ENCODE results near the gene PLAGL2. TPM values are rescaled to one million over a fixed set of nuclear protein-coding genes. Genes with fewer than 3 reads are reported as not detected.

The PLAGL2 gene
- polyA plus RNA-seq, 1 experiment = 3.1 TPM

GRCh38 chr20:32205110-32205842 lies 2.3 kb downstream of the PLAGL2 start:
- TF ChIP-seq, protein P1, sequence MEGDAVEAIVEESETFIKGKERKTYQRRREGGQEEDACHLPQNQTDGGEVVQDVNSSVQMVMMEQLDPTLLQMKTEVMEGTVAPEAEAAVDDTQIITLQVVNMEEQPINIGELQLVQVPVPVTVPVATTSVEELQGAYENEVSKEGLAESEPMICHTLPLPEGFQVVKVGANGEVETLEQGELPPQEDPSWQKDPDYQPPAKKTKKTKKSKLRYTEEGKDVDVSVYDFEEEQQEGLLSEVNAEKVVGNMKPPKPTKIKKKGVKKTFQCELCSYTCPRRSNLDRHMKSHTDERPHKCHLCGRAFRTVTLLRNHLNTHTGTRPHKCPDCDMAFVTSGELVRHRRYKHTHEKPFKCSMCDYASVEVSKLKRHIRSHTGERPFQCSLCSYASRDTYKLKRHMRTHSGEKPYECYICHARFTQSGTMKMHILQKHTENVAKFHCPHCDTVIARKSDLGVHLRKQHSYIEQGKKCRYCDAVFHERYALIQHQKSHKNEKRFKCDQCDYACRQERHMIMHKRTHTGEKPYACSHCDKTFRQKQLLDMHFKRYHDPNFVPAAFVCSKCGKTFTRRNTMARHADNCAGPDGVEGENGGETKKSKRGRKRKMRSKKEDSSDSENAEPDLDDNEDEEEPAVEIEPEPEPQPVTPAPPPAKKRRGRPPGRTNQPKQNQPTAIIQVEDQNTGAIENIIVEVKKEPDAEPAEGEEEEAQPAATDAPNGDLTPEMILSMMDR (IDR thresholded peaks at IDR 0.05; ENCODE audit: insufficient read depth, low read depth, low read length) = no peak
- peaks cover 3% of the 10 kb centered on the region for H3K36me3 ChIP-seq (ENCODE audit: control insufficient read depth, insufficient read depth, low read length)
- ChIA-PET POLR2A (no interaction called here), CTCF (interaction anchor here (0.6 to 1.4 kb wide), 2 partner anchors 13 to 173 kb away, joined by 3 read pairs; no protein-coding TSS in a partner anchor)
- H3K27me3 ChIP-seq (ENCODE audit: control insufficient read depth, insufficient read depth, low read length) = no peaks in the 10 kb centered on the region
- no peak for DNase-seq (ENCODE audit: low read depth)
- H3K4me3 ChIP-seq (ENCODE audit: low read depth, low read length) = no peak overlapping the region

GRCh38 chr20:32204205-32205109 lies 3.1 kb downstream of the PLAGL2 start:
- Histone ChIP-seq H3K27me3 (ENCODE audit: control insufficient read depth, insufficient read depth, low read length) (no peaks in the 10 kb centered on the region), H3K4me3 (ENCODE audit: low read depth, low read length) (no peak overlapping the region), H3K36me3 (ENCODE audit: control insufficient read depth, insufficient read depth, low read length) (peaks cover 3% of the 10 kb centered on the region)
- ChIA-PET CTCF (interaction anchor here (1.4 to 1.6 kb wide), 2 partner anchors 9 to 172 kb away, joined by 3 read pairs; no protein-coding TSS in a partner anchor), POLR2A (no interaction called here)
- TF ChIP-seq, protein P1 (IDR thresholded peaks at IDR 0.05; ENCODE audit: insufficient read depth, low read depth, low read length) = no peak
- no peak for DNase-seq (ENCODE audit: low read depth)

DNA sequence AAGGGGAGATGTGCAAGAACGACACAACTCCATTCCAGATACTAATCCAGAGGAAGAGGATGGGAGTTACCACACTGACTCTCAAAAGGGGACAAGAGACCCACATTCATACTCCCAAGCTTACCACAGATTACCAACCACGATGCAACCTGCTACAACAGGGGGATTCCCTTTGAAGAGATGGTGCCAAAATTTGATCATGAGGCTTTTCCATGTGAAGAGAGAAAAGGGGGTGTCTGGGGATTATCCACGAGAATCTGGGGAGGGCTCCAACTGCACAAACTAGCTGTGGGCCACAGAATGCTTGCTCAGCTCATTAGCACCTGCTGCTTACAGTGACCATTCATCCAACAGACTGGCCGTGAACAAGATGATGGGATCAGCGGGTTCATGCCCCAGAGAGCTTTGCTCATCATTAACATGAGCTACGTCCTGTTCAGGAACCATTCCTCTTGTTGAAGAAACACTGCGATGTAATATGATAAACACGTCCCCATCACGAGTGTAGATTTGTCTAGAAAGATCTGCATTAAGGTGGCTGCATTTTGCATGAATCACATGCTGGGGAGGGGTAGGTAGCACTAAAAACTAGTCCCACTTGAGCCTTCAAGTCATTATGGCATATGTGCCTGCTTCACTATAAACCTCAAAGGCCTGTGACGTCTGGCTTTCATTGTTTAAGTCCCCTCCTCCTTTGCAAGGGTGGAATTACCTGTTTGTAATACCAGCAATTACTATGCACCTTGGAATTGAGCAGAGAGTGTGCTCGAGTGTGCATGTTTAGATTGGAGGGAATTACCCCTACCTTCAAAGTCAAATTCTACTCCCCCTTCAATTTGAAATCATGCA lies 4.0 kb downstream of the PLAGL2 start:
- ChIA-PET CTCF (interaction anchor here (1.4 to 1.6 kb wide), 2 partner anchors 9 to 172 kb away, joined by 3 read pairs; no protein-coding TSS in a partner anchor), POLR2A (no interaction called here)
- Histone ChIP-seq H3K36me3 (ENCODE audit: control insufficient read depth, insufficient read depth, low read length) (peaks cover 3% of the 10 kb centered on the region), H3K4me3 (ENCODE audit: low read depth, low read length) (no peak overlapping the region), H3K27me3 (ENCODE audit: control insufficient read depth, insufficient read depth, low read length) (no peaks in the 10 kb centered on the region)
- DNase-seq (ENCODE audit: low read depth) = no peak
- TF ChIP-seq, protein P1 (IDR thresholded peaks at IDR 0.05; ENCODE audit: insufficient read depth, low read depth, low read length) = no peak

- TF ChIP-seq, protein P1 (IDR thresholded peaks at IDR 0.05; ENCODE audit: insufficient read depth, low read depth, low read length) = no peak
- CTCF ChIA-PET = no interaction called here
- Histone ChIP-seq H3K36me3 (ENCODE audit: control insufficient read depth, insufficient read depth, low read length) (peaks cover 8% of the 10 kb centered on the region), H3K27me3 (ENCODE audit: control insufficient read depth, insufficient read depth, low read length) (no peaks in the 10 kb centered on the region), H3K4me3 (ENCODE audit: low read depth, low read length) (no peak overlapping the region)
- POLR2A ChIA-PET = no interaction called here
- DNase-seq (ENCODE audit: low read depth) = no peak
Measured at GRCh38 chr20:32201977-32202363, 5.6 kb downstream of the PLAGL2 start.

Data from BJ (cell line).